GM21526 (cell line): ENCODE results near the gene FUCA1.
"Not testable (repeated sequence)": the region's sequence is repeated elsewhere in the genome, so short reads cannot be mapped to it uniquely, and the experiment has no call there.

Experiments used
- ATAC-seq: cut with Tn5 transposase; IDR thresholded peaks from one replicate; pipeline ENCODE4 v1.9.1; 2021; ENCODE audit warnings: moderate library complexity; ENCODE audit not compliant: unreplicated experiment, low FRiP score

The FUCA1 gene

GRCh38 chr1:23896491-23896890 lies 28.4 kb upstream of the FUCA1 start:
- ATAC-seq = no peak

GRCh38 chr1:23895993-23896392 lies 27.9 kb upstream of the FUCA1 start:
- no peak for ATAC-seq

- ATAC-seq = no peak
Measured at GRCh38 chr1:23895082-23895481, 27.0 kb upstream of the FUCA1 start.

GRCh38 chr1:23889074-23889473 lies 21.0 kb upstream of the FUCA1 start:
- ATAC-seq = no peak

GRCh38 chr1:23885222-23885621 lies 17.1 kb upstream of the FUCA1 start:
- no peak for ATAC-seq

- ATAC-seq = no peak
Measured at GRCh38 chr1:23882746-23883145, 14.7 kb upstream of the FUCA1 start.

GRCh38 chr1:23879809-23880208 lies 11.7 kb upstream of the FUCA1 start:
- no peak for ATAC-seq

- no peak for ATAC-seq
Measured at GRCh38 chr1:23878668-23879067, 10.6 kb upstream of the FUCA1 start.

GRCh38 chr1:23875382-23875781 lies 7.3 kb upstream of the FUCA1 start:
- no peak for ATAC-seq

- no peak for ATAC-seq
Measured at GRCh38 chr1:23872421-23872820, 4.3 kb upstream of the FUCA1 start.

- ATAC-seq = no peak
Measured at GRCh38 chr1:23869051-23869450, 961 bp upstream of the FUCA1 start.

GRCh38 chr1:23868557-23869016 lies 497 bp upstream of the FUCA1 start:
- ATAC-seq = no peak

- peak; percentile 27 for ATAC-seq
Measured at GRCh38 chr1:23867542-23867894, 572 bp downstream of the FUCA1 start.

- no peak for ATAC-seq
Measured at GRCh38 chr1:23865543-23865930, 2.6 kb downstream of the FUCA1 start.

GRCh38 chr1:23864801-23865542 lies 3.1 kb downstream of the FUCA1 start:
- no peak for ATAC-seq

GRCh38 chr1:23862640-23863039 lies 5.5 kb downstream of the FUCA1 start:
- ATAC-seq = no peak

GRCh38 chr1:23854568-23854967 lies 13.5 kb downstream of the FUCA1 start:
- no peak for ATAC-seq

GRCh38 chr1:23853124-23853523 lies 15.0 kb downstream of the FUCA1 start:
- ATAC-seq = not testable (repeated sequence)

GRCh38 chr1:23851406-23851805 lies 16.7 kb downstream of the FUCA1 start:
- ATAC-seq = not testable (repeated sequence)

- no peak for ATAC-seq
Measured at GRCh38 chr1:23848673-23849616, 19.1 kb downstream of the FUCA1 start.

- not testable (repeated sequence) for ATAC-seq
Measured at GRCh38 chr1:23847482-23848095, 20.5 kb downstream of the FUCA1 start.
